Measurements from ENCODE around the gene GATB.

DNA sequence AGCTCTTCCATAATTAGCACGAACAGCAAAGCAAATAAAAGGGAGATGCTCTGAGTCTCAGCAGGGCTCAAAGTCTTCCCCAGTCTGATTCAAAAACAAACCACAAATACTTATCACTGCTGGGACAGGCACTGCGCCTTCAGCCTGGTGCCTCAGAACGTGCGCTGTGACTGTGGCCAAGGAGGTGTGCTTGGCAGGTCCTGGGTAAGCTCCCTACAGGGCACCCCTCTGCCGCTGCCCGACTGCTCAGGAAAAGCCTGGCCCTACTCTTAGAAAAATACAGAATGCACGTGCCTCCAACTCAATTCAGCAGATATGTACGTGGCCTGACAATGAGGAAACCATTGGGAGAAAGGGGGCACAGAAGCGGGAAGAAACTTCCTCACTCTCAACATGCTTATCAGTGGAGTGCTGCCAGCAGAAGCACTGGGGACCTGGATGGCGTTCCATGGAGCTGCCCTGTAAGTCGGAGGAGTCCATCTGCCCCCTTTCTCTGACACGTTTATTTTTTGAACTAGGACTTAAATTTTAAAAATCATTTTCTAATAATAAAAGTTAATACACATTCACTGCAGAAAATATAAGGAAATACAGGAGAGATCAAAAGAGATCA is 86.8 kb downstream of the GATB start:
- TF ChIP-seq CTCF (IDR thresholded peaks at IDR 0.05; ENCODE audit: extremely low read depth in 1 of 2, insufficient read depth in 1 of 2, low read depth in 1 of 2, low read length in 2 of 2) (no peak), EZH2 (IDR thresholded peaks at IDR 0.05; ENCODE audit: borderline replicate concordance, low read depth, low read length, severe bottlenecking) (no peak), MAX (IDR thresholded peaks at IDR 0.05; ENCODE audit: insufficient read depth, insufficient read length) (no peak), POLR2A (IDR thresholded peaks at IDR 0.05; ENCODE audit: low read depth, low read length) (no peak), POLR2AphosphoS5 (IDR thresholded peaks at IDR 0.05; ENCODE audit: insufficient read depth, low read depth, low read length) (no peak)
